H1 (cell line): Measurements from ENCODE around the gene SGO2. TPM values are rescaled to one million over a fixed set of nuclear protein-coding genes. Genes with fewer than 3 reads are reported as not detected.

Experiments
- CTCF ChIA-PET: fragments of 300-600 bp; sonication (Branson Sonifier 250); formaldehyde crosslinking; loops from one replicate; lab custom pipeline; 2021; ENCODE audit not compliant: partially characterized antibody; lab: Charles Lee
- POLR2A ChIA-PET: fragments of 300-600 bp; sonication (Branson Sonifier 250); formaldehyde crosslinking; loops from one replicate; lab custom pipeline; 2021; ENCODE audit warnings: inconsistent platforms; ENCODE audit not compliant: partially characterized antibody; lab: Charles Lee
- DNase-seq, 2 experiments: peaks; one replicate each; pipeline versions ENCODE4 v3.0.0 to v3.0.0-alpha.2; 2010 to 2022; ENCODE audit warnings: low spot score in 2 of 2, low read depth in 1 of 2, mixed read lengths in 1 of 2
- FAIRE-seq: peaks from 2 replicates; lab custom pipeline; 2011; peaks lifted over from hg19 to GRCh38; lab: Jason Lieb, UNC
- H2AFZ ChIP-seq: 2 replicates; pipeline ENCODE4 v1.8.1; 2012; ENCODE audit warnings: low read length, inconsistent platforms
- H2AK5ac ChIP-seq: 2 replicates; pipeline ENCODE4 v1.6.1; 2013; ENCODE audit warnings: low read depth, low read length
- H2BK120ac ChIP-seq: replicated peaks from 2 replicates; pipeline ENCODE3; 2013; ENCODE audit warnings: low read depth, low read length, inconsistent platforms
- H2BK12ac ChIP-seq: 2 replicates; pipeline ENCODE4 v1.6.1; 2013; ENCODE audit warnings: low read depth, low read length
- H2BK15ac ChIP-seq: 2 replicates; pipeline ENCODE4 v1.6.1; 2013; ENCODE audit warnings: low read length
- H2BK20ac ChIP-seq: 2 replicates; pipeline ENCODE4 v1.6.1; 2013; ENCODE audit warnings: low read length
- H2BK5ac ChIP-seq: 2 replicates; pipeline ENCODE4 v1.6.1; 2013; ENCODE audit warnings: low read depth, low read length
- H3K14ac ChIP-seq: 2 replicates; pipeline ENCODE4 v1.6.1; 2013; ENCODE audit warnings: inconsistent platforms; ENCODE audit not compliant: insufficient read length
- H3K18ac ChIP-seq: 2 replicates; pipeline ENCODE4 v1.6.1; 2013; ENCODE audit warnings: low read length; ENCODE audit errors: extremely low read depth
- H3K23ac ChIP-seq: 2 replicates; pipeline ENCODE4 v1.6.1; 2013; ENCODE audit warnings: inconsistent platforms; ENCODE audit not compliant: insufficient read length
- H3K23me2 ChIP-seq: 2 replicates; pipeline ENCODE4 v1.6.1; 2013; ENCODE audit warnings: low read depth, low read length
- H3K27ac ChIP-seq: 2 replicates; pipeline ENCODE4 v1.6.1; 2011; ENCODE audit warnings: low read depth, low read length, inconsistent platforms
- H3K27me3 ChIP-seq, 4 experiments: replicated peaks in 1 of 4; 1 replicate in 1 of 4; 2 replicates in 3 of 4; pipeline versions ENCODE4 v1.6.1 to v1.8.1; 2011 to 2013; ENCODE audit warnings: low read length in 3 of 4, mild to moderate bottlenecking in 3 of 4, inconsistent platforms in 2 of 4, mixed read lengths in 2 of 4, moderate library complexity in 1 of 4; ENCODE audit not compliant: control insufficient read depth in 3 of 4, insufficient read depth in 3 of 4; ENCODE audit errors: extremely low read depth in 1 of 4
- H3K36me3 ChIP-seq, 4 experiments: 2 replicates each; pipeline versions ENCODE4 v1.6.1 to v1.8.1; 2011 to 2013; ENCODE audit warnings: mild to moderate bottlenecking in 4 of 4, low read length in 3 of 4, moderate library complexity in 2 of 4, control low read depth in 1 of 4, inconsistent platforms in 1 of 4; ENCODE audit not compliant: insufficient read depth in 4 of 4, control insufficient read depth in 2 of 4
- H3K4ac ChIP-seq: replicated peaks from 2 replicates; pipeline ENCODE3; 2013; ENCODE audit warnings: low read length, low read depth, mixed read lengths, inconsistent platforms; ENCODE audit not compliant: insufficient read length
- H3K4me1 ChIP-seq, 4 experiments: replicated peaks in 1 of 4; 1 replicate in 1 of 4; 2 replicates in 3 of 4; pipeline versions ENCODE4 v1.6.1 to v1.8.1; 2011 to 2013; ENCODE audit warnings: low read length in 3 of 4, inconsistent platforms in 2 of 4, mixed read lengths in 1 of 4; ENCODE audit not compliant: insufficient read depth in 4 of 4, control insufficient read depth in 3 of 4
- H3K4me2 ChIP-seq, 2 experiments: 2 replicates each; pipeline versions ENCODE4 v1.6.1 to v1.8.1; 2011 to 2013; ENCODE audit warnings: low read depth in 2 of 2, low read length in 2 of 2, control low read depth in 1 of 2, inconsistent platforms in 1 of 2, mild to moderate bottlenecking in 1 of 2; ENCODE audit not compliant: insufficient read depth in 1 of 2
- H3K4me3 ChIP-seq, 4 experiments: fragments of 200-600, 300-600 bp in 1 of 4; sonication (generic), shearing (Covaris generic), sonication (Bioruptor Twin) in 1 of 4; 2 replicates each; pipeline versions ENCODE4 v1.5.1 to v1.8.1; 2011 to 2016; ENCODE audit warnings: low read length in 4 of 4, low read depth in 3 of 4, control low read depth in 2 of 4, inconsistent platforms in 2 of 4, mild to moderate bottlenecking in 2 of 4, mixed read lengths in 1 of 4, moderate library complexity in 1 of 4; ENCODE audit not compliant: insufficient read depth in 2 of 4; ENCODE audit errors: extremely low read depth in 1 of 4
- H3K56ac ChIP-seq: replicated peaks from 2 replicates; pipeline ENCODE3; 2013; ENCODE audit warnings: low read depth, mild to moderate bottlenecking, mixed read lengths, low read length, inconsistent platforms; ENCODE audit not compliant: insufficient read length
- H3K79me1 ChIP-seq: 2 replicates; pipeline ENCODE4 v1.6.1; 2013; ENCODE audit warnings: low read depth, low read length, control low read depth
- H3K79me2 ChIP-seq, 2 experiments: 2 replicates each; pipeline versions ENCODE4 v1.6.1 to v1.8.1; 2012 to 2013; ENCODE audit warnings: low read length in 2 of 2, mild to moderate bottlenecking in 2 of 2, inconsistent platforms in 1 of 2; ENCODE audit not compliant: insufficient read depth in 2 of 2, control insufficient read depth in 1 of 2
- H3K9ac ChIP-seq, 4 experiments: replicated peaks in 1 of 4; 1 replicate in 1 of 4; 2 replicates in 3 of 4; pipeline versions ENCODE4 v1.6.1 to v1.8.1; 2011 to 2013; ENCODE audit warnings: low read depth in 3 of 4, low read length in 3 of 4, control low read depth in 2 of 4, mild to moderate bottlenecking in 2 of 4, moderate library complexity in 2 of 4, inconsistent platforms in 1 of 4; ENCODE audit errors: extremely low read depth in 1 of 4
- H3K9me3 ChIP-seq, 2 experiments: 2 replicates each; pipeline versions ENCODE4 v1.6.1 to v1.8.1; 2012 to 2013; ENCODE audit warnings: mild to moderate bottlenecking in 2 of 2, moderate library complexity in 2 of 2, control low read depth in 1 of 2, inconsistent platforms in 1 of 2, low read depth in 1 of 2, low read length in 1 of 2, mixed read lengths in 1 of 2; ENCODE audit not compliant: insufficient read depth in 2 of 2
- H4K20me1 ChIP-seq, 2 experiments: replicated peaks in 1 of 2; 2 replicates each; pipeline versions ENCODE3 to v1.8.1; 2011 to 2013; ENCODE audit warnings: inconsistent platforms in 2 of 2, low read length in 2 of 2, mild to moderate bottlenecking in 1 of 2; ENCODE audit not compliant: insufficient read depth in 2 of 2, control insufficient read depth in 1 of 2
- H4K5ac ChIP-seq: 2 replicates; pipeline ENCODE4 v1.6.1; 2013; ENCODE audit warnings: low read length, low read depth, mixed read lengths, inconsistent platforms; ENCODE audit not compliant: insufficient read length
- H4K8ac ChIP-seq: 2 replicates; pipeline ENCODE4 v1.8.0; 2013; ENCODE audit warnings: mild to moderate bottlenecking, moderate library complexity, low read length, inconsistent platforms; ENCODE audit not compliant: insufficient read depth; ENCODE audit errors: extremely low read depth
- H4K91ac ChIP-seq: replicated peaks from 2 replicates; pipeline ENCODE3; 2013; ENCODE audit warnings: low read length, mixed read lengths, inconsistent platforms; ENCODE audit not compliant: insufficient read length
- NRF1 ChIP-seq: IDR thresholded peaks from 2 replicates; pipeline ENCODE4 v1.6.1; 2011; ENCODE audit warnings: mild to moderate bottlenecking, low read depth, low read length, improper control_type of control experiment
- SRF ChIP-seq: IDR thresholded peaks from 2 replicates; pipeline ENCODE4 v1.6.1; 2011; ENCODE audit warnings: mild to moderate bottlenecking, low read depth, low read length, moderate library complexity
- WGBS, 2 experiments: shearing (Covaris generic) in 1 of 2; methylation state at CpG; one replicate each; pipeline versions ENCODE4 v1.1.6 to v1.1.7; 2013 to 2015; ENCODE audit warnings: low lambda C conversion rate in 2 of 2, mixed read lengths in 2 of 2, inconsistent platforms in 1 of 2, low coverage in 1 of 2, missing lambda C conversion rate in 1 of 2; ENCODE audit not compliant: insufficient replicate concordance in 2 of 2, insufficient coverage in 1 of 2, insufficient read length in 1 of 2; ENCODE audit errors: extremely low coverage in 1 of 2, missing lambda C conversion rate in 1 of 2; 5-methylcytosine and 5-hydroxymethylcytosine counted together
- polyA plus RNA-seq, 7 experiments: library from polyadenylated mRNA; depleted of rRNA in 3 of 7; stranded (reverse) in 5 of 7; unstranded in 2 of 7; fragments of >200 nt in 5 of 7; fragments of 200-250 nt in 2 of 7; gene quantifications; 1 replicate in 5 of 7; 2 replicates in 1 of 7; 4 replicates in 1 of 7; pipeline versions ENCODE4 v1.2.1 to v1.2.3, GENCODE V29; 2011 to 2013; ENCODE audit warnings: missing spikeins in 2 of 7, mixed read lengths in 2 of 7
- total RNA-seq: library from RNA; stranded (reverse); fragmentation: NEBNext Ultra II Directional; extraction: Animal tissue kit (Norgen Biotek cat#: 25700); gene quantifications from 2 replicates; pipeline ENCODE4 v1.2.1, GENCODE V29; 2021

The SGO2 gene
- total and polyA plus RNA-seq, 2 of the 8 experiments (the other 6 are each of a cell fraction or from before 2014, with no cell fraction given): 2.4 to 33.2 TPM

GRCh38 chr2:200515155-200515554, 10.9 kb upstream of the SGO2 start:
- H2BK5ac ChIP-seq: no peak overlapping the region
- no peak overlapping the region for H3K4me2 ChIP-seq
- H3K79me1 ChIP-seq: no peaks in the 10 kb centered on the region
- 0 out of 4 replicates have a peak, but pooled peaks cover 0 to 3% of the 10 kb centered on the region in 2 experiments for H3K9me3 ChIP-seq
- H3K27me3 ChIP-seq: no peaks in the 10 kb centered on the region; a peak in 1 of 7 replicates
- no peak overlapping the region for H3K23ac ChIP-seq
- H3K14ac ChIP-seq: no peak overlapping the region
- whole genome bisulfite sequencing, 2 experiments: 55% methylated on average over 1 of the region's 1 CpG; no CpG with 5 or more reads in 1 of the 2 experiments
- H2BK20ac ChIP-seq: no peak overlapping the region
- no peak overlapping the region for H3K56ac ChIP-seq
- H2BK120ac ChIP-seq: no peak overlapping the region
- FAIRE-seq: no peak
- CTCF ChIA-PET: interaction anchor here (0.6 to 2.1 kb wide), 4 partner anchors 9 to 533 kb away, joined by 3 to 8 read pairs (median 4); no protein-coding TSS in a partner anchor
- no peak overlapping the region for H2BK15ac ChIP-seq
- H2BK12ac ChIP-seq: no peak overlapping the region
- peaks cover 0 to 2% (median 0%) of the 10 kb centered on the region in 4 experiments; a peak in 1 of 7 replicates for H3K4me1 ChIP-seq
- DNase-seq: no peak
- no peak overlapping the region for H4K8ac ChIP-seq
- H3K36me3 ChIP-seq: no peaks in the 10 kb centered on the region
- peaks cover 2% of the 10 kb centered on the region; the same call in 1 of the 2 replicates for H3K23me2 ChIP-seq
- H4K91ac ChIP-seq: no peak overlapping the region
- no peak overlapping the region for H3K27ac ChIP-seq
- H3K79me2 ChIP-seq: no peaks in the 10 kb centered on the region
- no peak overlapping the region for H3K18ac ChIP-seq
- no peak overlapping the region for H2AK5ac ChIP-seq
- H4K5ac ChIP-seq: no peak overlapping the region
- H3K4me3 ChIP-seq: no peak overlapping the region
- H3K9ac ChIP-seq: no peak overlapping the region
- POLR2A ChIA-PET: no interaction called here
- H2AFZ ChIP-seq: no peak overlapping the region
- H3K4ac ChIP-seq: no peak overlapping the region
- no peaks in the 10 kb centered on the region for H4K20me1 ChIP-seq
- TF ChIP-seq NRF1 (no peak), SRF (no peak)
